ENCODE results near the gene SOX13.

SOX13 gene

GRCh38 chr1:204152310-204153044 lies 79.6 kb downstream of the SOX13 start:
- DNase-seq (ENCODE audit: low spot score): no peak

GRCh38 chr1:204153667-204154066 lies 80.8 kb downstream of the SOX13 start:
- DNase-seq (ENCODE audit: low spot score): no peak

GRCh38 chr1:204154568-204155255 lies 81.8 kb downstream of the SOX13 start:
- DNase-seq (ENCODE audit: low spot score): no peak

GRCh38 chr1:204155881-204156280 lies 83.0 kb downstream of the SOX13 start:
- no peak for DNase-seq (ENCODE audit: low spot score)

DNA sequence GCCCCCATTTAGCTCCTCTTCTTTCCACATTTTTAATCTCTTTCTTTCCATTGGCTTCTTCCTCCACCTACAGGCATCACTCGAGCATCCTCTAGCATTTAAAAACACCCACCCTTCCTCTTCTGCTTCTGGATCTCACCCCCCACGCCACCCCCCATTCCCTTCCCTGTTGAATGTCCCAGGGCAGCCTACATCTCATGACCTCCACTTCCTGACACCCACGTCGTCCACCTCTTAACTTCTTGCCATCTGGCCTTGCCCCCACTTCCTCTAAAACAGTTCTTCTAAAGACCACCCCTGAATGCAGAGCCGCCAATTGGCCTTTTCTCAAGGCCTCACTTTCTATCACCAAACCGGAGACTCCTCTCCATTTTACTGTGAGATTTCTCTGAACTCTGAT lies 85.0 kb downstream of the SOX13 start:
- no peak for DNase-seq (ENCODE audit: low spot score)

- DNase-seq (ENCODE audit: low spot score): no peak
Measured at GRCh38 chr1:204161609-204162493, 88.9 kb downstream of the SOX13 start.

DNA sequence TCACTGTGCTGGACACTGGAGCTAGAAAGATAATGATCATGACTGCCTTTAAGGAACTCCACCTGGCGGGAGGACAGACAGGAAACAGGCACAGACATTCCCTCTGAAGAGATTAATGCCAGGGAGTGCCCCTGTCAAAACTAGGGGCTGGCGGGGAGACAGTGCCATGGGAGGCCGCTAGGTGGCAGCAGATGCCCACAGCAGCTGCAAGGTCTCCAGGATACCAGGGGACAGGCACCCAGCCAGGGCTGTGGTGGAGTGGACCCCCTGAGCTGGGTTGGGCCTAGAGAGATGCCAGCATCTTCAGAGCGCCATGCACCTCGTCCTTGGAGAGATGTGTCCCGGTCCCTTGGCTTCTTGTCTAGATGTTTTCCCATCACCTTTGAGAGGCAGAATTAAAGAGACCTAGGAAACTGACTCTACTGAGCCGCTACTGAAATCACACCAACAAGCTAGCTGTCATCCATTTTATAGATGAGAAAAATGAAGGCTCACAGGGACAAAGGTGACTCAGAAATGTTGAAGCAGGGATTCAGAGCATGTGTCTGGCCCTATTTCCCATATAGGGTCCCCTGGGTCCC lies 89.7 kb downstream of the SOX13 start:
- peak; percentile 76 for DNase-seq (ENCODE audit: low spot score)

GRCh38 chr1:204166219-204166618 lies 93.3 kb downstream of the SOX13 start, which contains the start of gene REN:
REN (minus strand) TSS chr1:204166337; CDS start chr1:204166293, 44 bp downstream.
- DNase-seq (ENCODE audit: low spot score): no peak

DNA sequence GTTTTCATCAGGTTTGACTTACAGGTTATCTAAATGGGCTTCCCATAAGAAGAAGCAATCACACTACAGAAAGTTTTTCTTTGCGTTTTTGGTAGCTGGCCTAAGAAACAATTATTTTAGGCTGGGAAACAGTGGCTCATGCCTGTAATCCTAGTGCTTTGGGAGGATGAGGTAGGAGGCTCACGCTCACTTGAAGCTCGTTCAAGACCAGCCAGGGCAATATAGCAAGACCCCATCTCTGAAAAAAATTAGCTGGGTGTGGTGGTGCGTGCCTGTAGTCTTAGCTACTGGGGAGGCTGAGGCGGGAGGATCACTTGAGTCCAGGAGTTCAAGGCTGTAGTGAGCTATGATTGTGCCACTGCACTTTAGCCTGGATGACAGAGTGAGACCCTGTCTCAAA lies 94.8 kb downstream of the SOX13 start:
- no peak for DNase-seq (ENCODE audit: low spot score)

- DNase-seq (ENCODE audit: low spot score): no peak
Measured at GRCh38 chr1:204169858-204170257, 96.9 kb downstream of the SOX13 start.

GRCh38 chr1:204170494-204171155 lies 97.7 kb downstream of the SOX13 start:
- no peak for DNase-seq (ENCODE audit: low spot score)

GRCh38 chr1:204171751-204172178 lies 98.8 kb downstream of the SOX13 start:
- no peak for DNase-seq (ENCODE audit: low spot score)

- no peak for DNase-seq (ENCODE audit: low spot score)
Measured at GRCh38 chr1:204172404-204173029, 99.6 kb downstream of the SOX13 start.

DNA sequence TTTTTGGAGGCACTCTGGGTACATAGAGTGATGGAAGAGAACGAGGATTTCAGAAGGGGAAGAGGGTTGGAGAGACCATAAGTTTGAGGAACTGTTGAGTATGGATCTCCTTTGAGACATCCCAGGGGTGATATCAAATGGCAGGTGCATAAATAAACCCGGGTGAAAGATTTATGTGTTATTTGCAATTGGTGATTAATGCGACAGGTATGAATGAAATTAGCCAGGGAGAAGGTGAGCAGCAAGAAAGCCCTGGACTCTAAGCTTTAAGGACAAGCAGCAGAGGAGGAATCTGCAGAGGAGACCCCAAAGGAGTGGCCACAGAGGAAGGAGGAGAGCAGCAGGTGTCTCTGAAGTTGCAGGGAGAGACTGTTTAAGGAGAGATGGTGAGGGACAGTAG lies 102.0 kb downstream of the SOX13 start:
- DNase-seq (ENCODE audit: low spot score): no peak

- no peak for DNase-seq (ENCODE audit: low spot score)
Measured at GRCh38 chr1:204176049-204176448, 103.1 kb downstream of the SOX13 start.

DNA sequence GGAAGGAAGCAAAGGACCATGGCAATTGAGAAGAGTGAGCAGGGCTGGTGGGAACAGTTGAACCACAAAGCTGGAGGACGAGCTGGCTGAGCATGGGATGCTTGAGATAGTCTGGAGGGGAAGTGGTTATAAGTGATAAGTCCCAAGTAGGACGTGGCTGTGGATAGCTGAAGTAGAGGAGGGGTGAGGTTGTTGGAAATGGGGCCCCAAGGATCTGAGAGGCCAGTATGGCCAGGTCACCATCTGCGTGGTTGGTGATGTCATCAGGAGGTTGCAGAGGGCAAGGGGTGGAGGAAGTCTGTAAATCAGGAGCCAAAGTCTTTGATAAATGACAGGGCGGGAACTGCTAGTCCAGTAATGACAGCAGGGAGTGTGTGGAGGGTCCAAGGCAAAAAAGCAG lies 104.2 kb downstream of the SOX13 start:
- no peak for DNase-seq (ENCODE audit: low spot score)
